K562 (cell line): ENCODE measurements around the gene TAF1D. TPM values are rescaled to one million over a fixed set of nuclear protein-coding genes. Genes with fewer than 3 reads are reported as not detected.

ENCODE experiments used
- BCL6 ChIP-seq: fragments of 250-450 bp; sonication (Bioruptor Pico); IDR thresholded peaks from 2 replicates; pipeline ENCODE4 v1.4.0; 2020
- CEBPB ChIP-seq: fragments of 450-650 bp; IDR thresholded peaks from 2 replicates; pipeline ENCODE4 v1.6.1; 2016; ENCODE audit warnings: missing genetic modification characterization, missing compliant biosample characterization
- CUX1 ChIP-seq: fragments of 200-800 bp; sonication (Bioruptor generic); IDR thresholded peaks from 2 replicates; pipeline ENCODE4 v1.6.1; 2016; ENCODE audit warnings: missing genetic modification characterization, missing compliant biosample characterization
- DDX20 ChIP-seq: fragments of 450-650 bp; IDR thresholded peaks from 2 replicates; pipeline ENCODE4 v1.6.1; 2016; ENCODE audit warnings: missing genetic modification characterization, low read depth, mild to moderate bottlenecking, missing compliant biosample characterization, moderate library complexity
- DNMT1 ChIP-seq: fragments of 450-650 bp; IDR thresholded peaks from 2 replicates; pipeline ENCODE4 v1.6.1; 2016; ENCODE audit warnings: antibody characterized with exemption, mild to moderate bottlenecking
- DPF2 ChIP-seq: fragments of 450-650 bp; IDR thresholded peaks from 2 replicates; pipeline ENCODE4 v1.6.1; 2016
- ESRRA ChIP-seq: fragments of 450-650 bp; IDR thresholded peaks from 2 replicates; pipeline ENCODE4 v1.6.1; 2014; ENCODE audit warnings: low read depth, mild to moderate bottlenecking, moderate library complexity, borderline replicate concordance
- KLF10 ChIP-seq: fragments of 250-450 bp; sonication (Bioruptor Pico); IDR thresholded peaks from 2 replicates; pipeline ENCODE4 v1.6.1; 2021; ENCODE audit warnings: matching md5 sums
- MED1 ChIP-seq: sonication (generic); formaldehyde crosslinking; IDR thresholded peaks from 2 replicates; pipeline ENCODE4 v1.8.1; 2023; ENCODE audit warnings: missing genetic modification reagents, borderline replicate concordance
- NCOR1 ChIP-seq: fragments of 450-650 bp; IDR thresholded peaks from 2 replicates; pipeline ENCODE4 v1.6.1; 2016; ENCODE audit warnings: mild to moderate bottlenecking, moderate library complexity
- PTBP1 ChIP-seq: fragments of 200-400 bp; formaldehyde crosslinking; IDR thresholded peaks from 2 replicates; pipeline ENCODE4 v1.6.1; 2017; ENCODE audit warnings: low read depth, low read length
- SMARCA5 ChIP-seq: fragments of 450-650 bp; IDR thresholded peaks from 2 replicates; pipeline ENCODE4 v1.6.1; 2016
- STAT5A ChIP-seq: IDR thresholded peaks from 2 replicates; pipeline ENCODE4 v1.6.1; 2012; ENCODE audit warnings: low read length, inconsistent platforms, borderline replicate concordance
- WHSC1 ChIP-seq: IDR thresholded peaks from one replicate; pipeline ENCODE4 v1.6.1; 2012; ENCODE audit warnings: low read length, control low read depth, inconsistent platforms
- polyA plus RNA-seq, 8 experiments: library from polyadenylated mRNA; depleted of rRNA in 4 of 8; stranded (reverse) in 5 of 8; unstranded in 3 of 8; fragments of >200 nt; fragmentation: Nextera tagmentation in 2 of 8; fragmentation: Illumina TruSeq in 1 of 8; extraction: Ambion mirVana in 2 of 8; extraction: Trizol in 1 of 8; gene quantifications; 2 replicates each; pipeline versions ENCODE4 v1.2.1 to v1.2.3, GENCODE V29; 2011 to 2014; ENCODE audit warnings: inconsistent platforms in 1 of 8, missing spikeins in 1 of 8
- total RNA-seq, 7 experiments: library from RNA; depleted of rRNA in 6 of 7; stranded (reverse); fragments of >200 nt in 6 of 7; fragmentation: Illumina TruSeq in 2 of 7; extraction: Trizol in 2 of 7; gene quantifications; 2 replicates each; pipeline versions ENCODE4 v1.2.1 to v1.2.3, GENCODE V29; 2011 to 2021; ENCODE audit warnings: low replicate concordance in 1 of 7
- TF ChIP-seq, protein P1 (sequence below): fragments of 450-650 bp; conservative IDR thresholded peaks from 2 replicates; pipeline ENCODE4 v1.6.1; 2016; ENCODE audit warnings: missing genetic modification characterization, low read depth, mild to moderate bottlenecking, control low read depth, missing compliant biosample characterization
- TF ChIP-seq, protein P2 (sequence below): sonication (generic); formaldehyde crosslinking; IDR thresholded peaks from 2 replicates; pipeline ENCODE4 v1.8.0; 2023; ENCODE audit warnings: mild to moderate bottlenecking, missing genetic modification reagents

TAF1D gene
- total and polyA plus RNA-seq, 9 of the 15 experiments (the other 6 are each of a cell fraction or from before 2014, with no cell fraction given), result 122 to 347 (median 250) TPM

DNA sequence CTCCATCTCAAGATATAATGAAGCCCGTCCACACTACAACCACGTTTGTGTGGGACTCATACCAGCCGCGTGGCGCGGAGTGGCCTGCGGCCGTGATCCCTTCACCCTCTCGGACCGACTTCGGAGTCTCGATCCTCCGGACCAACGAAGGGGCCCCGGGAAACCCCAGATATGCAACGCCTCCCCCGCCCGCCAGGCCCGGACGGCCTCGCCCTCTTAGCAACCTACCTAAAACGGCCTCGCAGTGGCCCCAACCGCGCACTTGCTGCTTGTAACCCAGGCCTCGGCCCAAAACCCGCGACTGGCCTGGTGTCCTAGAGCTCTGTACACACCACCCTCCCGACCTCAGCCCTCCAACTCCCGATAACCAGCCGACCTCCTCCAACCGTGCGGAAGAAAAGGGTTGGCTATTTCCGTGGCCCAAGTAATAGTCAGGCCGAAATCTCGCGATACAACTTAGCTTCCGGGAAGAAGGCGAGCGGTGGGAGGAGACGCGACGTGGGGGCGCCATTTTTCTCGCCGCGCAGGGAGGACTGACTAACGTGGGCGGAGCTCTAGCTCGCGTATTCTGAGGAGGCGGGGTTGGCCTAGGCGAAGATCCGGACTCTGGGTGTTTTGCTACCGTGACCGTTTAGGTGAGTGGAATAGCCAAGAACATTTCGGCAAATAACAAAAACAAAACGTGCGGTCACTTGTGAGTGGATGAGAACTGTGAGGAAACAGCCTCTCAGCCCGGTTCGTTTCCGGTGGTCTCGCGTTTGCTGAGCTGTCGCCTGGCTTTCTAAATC lies at the start of gene TAF1D, which contains the start of gene C11orf54 (continued):
- TF ChIP-seq, protein P1, sequence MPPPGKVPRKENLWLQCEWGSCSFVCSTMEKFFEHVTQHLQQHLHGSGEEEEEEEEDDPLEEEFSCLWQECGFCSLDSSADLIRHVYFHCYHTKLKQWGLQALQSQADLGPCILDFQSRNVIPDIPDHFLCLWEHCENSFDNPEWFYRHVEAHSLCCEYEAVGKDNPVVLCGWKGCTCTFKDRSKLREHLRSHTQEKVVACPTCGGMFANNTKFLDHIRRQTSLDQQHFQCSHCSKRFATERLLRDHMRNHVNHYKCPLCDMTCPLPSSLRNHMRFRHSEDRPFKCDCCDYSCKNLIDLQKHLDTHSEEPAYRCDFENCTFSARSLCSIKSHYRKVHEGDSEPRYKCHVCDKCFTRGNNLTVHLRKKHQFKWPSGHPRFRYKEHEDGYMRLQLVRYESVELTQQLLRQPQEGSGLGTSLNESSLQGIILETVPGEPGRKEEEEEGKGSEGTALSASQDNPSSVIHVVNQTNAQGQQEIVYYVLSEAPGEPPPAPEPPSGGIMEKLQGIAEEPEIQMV, result no peak
- TF ChIP-seq STAT5A, result no peak
- TF ChIP-seq DNMT1, result no peak
- TF ChIP-seq MED1 (CRISPR knock-in tag), result no peak
- peak; percentile 29; the same call in 1 of the 2 replicates for TF ChIP-seq DPF2
- TF ChIP-seq CEBPB (tag), result no peak
- peak; percentile 38; the same call in 1 of the 2 replicates for TF ChIP-seq ESRRA
- TF ChIP-seq PTBP1, result no peak
- TF ChIP-seq, protein P2, sequence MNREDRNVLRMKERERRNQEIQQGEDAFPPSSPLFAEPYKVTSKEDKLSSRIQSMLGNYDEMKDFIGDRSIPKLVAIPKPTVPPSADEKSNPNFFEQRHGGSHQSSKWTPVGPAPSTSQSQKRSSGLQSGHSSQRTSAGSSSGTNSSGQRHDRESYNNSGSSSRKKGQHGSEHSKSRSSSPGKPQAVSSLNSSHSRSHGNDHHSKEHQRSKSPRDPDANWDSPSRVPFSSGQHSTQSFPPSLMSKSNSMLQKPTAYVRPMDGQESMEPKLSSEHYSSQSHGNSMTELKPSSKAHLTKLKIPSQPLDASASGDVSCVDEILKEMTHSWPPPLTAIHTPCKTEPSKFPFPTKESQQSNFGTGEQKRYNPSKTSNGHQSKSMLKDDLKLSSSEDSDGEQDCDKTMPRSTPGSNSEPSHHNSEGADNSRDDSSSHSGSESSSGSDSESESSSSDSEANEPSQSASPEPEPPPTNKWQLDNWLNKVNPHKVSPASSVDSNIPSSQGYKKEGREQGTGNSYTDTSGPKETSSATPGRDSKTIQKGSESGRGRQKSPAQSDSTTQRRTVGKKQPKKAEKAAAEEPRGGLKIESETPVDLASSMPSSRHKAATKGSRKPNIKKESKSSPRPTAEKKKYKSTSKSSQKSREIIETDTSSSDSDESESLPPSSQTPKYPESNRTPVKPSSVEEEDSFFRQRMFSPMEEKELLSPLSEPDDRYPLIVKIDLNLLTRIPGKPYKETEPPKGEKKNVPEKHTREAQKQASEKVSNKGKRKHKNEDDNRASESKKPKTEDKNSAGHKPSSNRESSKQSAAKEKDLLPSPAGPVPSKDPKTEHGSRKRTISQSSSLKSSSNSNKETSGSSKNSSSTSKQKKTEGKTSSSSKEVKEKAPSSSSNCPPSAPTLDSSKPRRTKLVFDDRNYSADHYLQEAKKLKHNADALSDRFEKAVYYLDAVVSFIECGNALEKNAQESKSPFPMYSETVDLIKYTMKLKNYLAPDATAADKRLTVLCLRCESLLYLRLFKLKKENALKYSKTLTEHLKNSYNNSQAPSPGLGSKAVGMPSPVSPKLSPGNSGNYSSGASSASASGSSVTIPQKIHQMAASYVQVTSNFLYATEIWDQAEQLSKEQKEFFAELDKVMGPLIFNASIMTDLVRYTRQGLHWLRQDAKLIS, result peak; percentile 95
- TF ChIP-seq DDX20 (tag), result no peak
- TF ChIP-seq WHSC1, result no peak
- TF ChIP-seq NCOR1, result peak; percentile 20; the same call in 1 of the 2 replicates
- no peak for TF ChIP-seq SMARCA5
- TF ChIP-seq BCL6 (CRISPR knock-in tag), result no peak
- TF ChIP-seq CUX1 (CRISPR knock-in tag), result no peak
- no peak for TF ChIP-seq KLF10
